Osteocyte (in vitro differentiated cells): ENCODE data around the gene MRPL4. TPM values are rescaled to one million over a fixed set of nuclear protein-coding genes. Genes with fewer than 3 reads are reported as not detected.
A peak's percentile ranks its signal among the peaks of the same experiment; 100 is the strongest.

Experiments used
- DNase-seq: peaks from one replicate; pipeline ENCODE4 v3.0.0; 2021; ENCODE audit warnings: mixed read lengths; ENCODE audit not compliant: unreplicated experiment; ENCODE audit errors: extremely low spot score
- H3K27ac Mint-ChIP-seq: one replicate; pipeline ENCODE4 v1.8.0; 2021; ENCODE audit warnings: mild to moderate bottlenecking, mixed read lengths; ENCODE audit not compliant: unreplicated experiment
- H3K27me3 Mint-ChIP-seq: one replicate; pipeline ENCODE4 v1.8.0; 2021; ENCODE audit warnings: mixed read lengths; ENCODE audit not compliant: unreplicated experiment
- H3K36me3 Mint-ChIP-seq: one replicate; pipeline ENCODE4 v1.8.0; 2021; ENCODE audit warnings: mixed read lengths; ENCODE audit not compliant: unreplicated experiment
- H3K4me1 Mint-ChIP-seq: one replicate; pipeline ENCODE4 v1.8.0; 2021; ENCODE audit warnings: mixed read lengths; ENCODE audit not compliant: unreplicated experiment
- H3K4me3 Mint-ChIP-seq: one replicate; pipeline ENCODE4 v1.8.0; 2021; ENCODE audit warnings: mild to moderate bottlenecking, moderate library complexity, mixed read lengths; ENCODE audit not compliant: unreplicated experiment
- H3K9me3 Mint-ChIP-seq: one replicate; pipeline ENCODE4 v1.8.0; 2021; ENCODE audit warnings: mixed read lengths; ENCODE audit not compliant: unreplicated experiment
- total RNA-seq: library from RNA; stranded (reverse); gene quantifications from 2 replicates; pipeline ENCODE4 v1.2.1, GENCODE V29; 2021
- TF ChIP-seq, protein P1 (sequence below): fragments of 200-600 bp; sonication (generic); IDR thresholded peaks from 2 replicates; pipeline ENCODE4 v1.5.0; 2021; ENCODE audit warnings: antibody characterized with exemption, mild to moderate bottlenecking, moderate library complexity

Gene MRPL4
- total RNA-seq, 1 donor from 2014 or later: 57.0 TPM

DNA sequence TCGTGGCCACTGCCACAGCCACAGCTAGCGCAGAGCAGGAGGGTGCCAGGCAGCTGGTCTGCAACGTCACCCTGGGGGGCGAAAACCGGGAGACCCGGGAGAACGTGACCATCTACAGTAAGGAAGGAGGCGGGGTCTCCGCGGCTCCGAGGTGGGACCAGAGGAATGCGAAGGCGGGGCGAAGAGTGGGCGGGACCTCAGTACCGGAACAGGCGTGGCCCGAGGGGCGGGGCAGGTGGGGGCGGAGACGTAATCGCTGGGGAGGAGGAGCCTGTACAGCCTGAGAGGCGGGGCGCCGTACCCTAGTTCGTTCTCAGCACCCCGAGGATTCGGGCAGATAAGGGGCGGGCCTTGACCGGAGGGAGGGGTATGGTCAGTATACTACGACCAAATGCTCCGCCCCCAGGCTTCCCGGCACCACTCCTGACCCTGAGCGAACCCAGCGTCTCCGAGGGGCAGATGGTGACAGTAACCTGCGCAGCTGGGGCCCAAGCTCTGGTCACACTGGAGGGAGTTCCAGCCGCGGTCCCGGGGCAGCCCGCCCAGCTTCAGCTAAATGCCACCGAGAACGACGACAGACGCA lies 40.3 kb downstream of the MRPL4 start:
- no peak overlapping the region for H3K27ac Mint-ChIP-seq
- TF ChIP-seq, protein P1, sequence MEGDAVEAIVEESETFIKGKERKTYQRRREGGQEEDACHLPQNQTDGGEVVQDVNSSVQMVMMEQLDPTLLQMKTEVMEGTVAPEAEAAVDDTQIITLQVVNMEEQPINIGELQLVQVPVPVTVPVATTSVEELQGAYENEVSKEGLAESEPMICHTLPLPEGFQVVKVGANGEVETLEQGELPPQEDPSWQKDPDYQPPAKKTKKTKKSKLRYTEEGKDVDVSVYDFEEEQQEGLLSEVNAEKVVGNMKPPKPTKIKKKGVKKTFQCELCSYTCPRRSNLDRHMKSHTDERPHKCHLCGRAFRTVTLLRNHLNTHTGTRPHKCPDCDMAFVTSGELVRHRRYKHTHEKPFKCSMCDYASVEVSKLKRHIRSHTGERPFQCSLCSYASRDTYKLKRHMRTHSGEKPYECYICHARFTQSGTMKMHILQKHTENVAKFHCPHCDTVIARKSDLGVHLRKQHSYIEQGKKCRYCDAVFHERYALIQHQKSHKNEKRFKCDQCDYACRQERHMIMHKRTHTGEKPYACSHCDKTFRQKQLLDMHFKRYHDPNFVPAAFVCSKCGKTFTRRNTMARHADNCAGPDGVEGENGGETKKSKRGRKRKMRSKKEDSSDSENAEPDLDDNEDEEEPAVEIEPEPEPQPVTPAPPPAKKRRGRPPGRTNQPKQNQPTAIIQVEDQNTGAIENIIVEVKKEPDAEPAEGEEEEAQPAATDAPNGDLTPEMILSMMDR: no peak
- peaks cover 72% of the 10 kb centered on the region for H3K27me3 Mint-ChIP-seq
- H3K36me3 Mint-ChIP-seq: peaks cover 2% of the 10 kb centered on the region
- H3K9me3 Mint-ChIP-seq: no peaks in the 10 kb centered on the region
- H3K4me3 Mint-ChIP-seq: peak overlapping the region; percentile 72
- peaks cover 49% of the 10 kb centered on the region for H3K4me1 Mint-ChIP-seq
- DNase-seq: peak; percentile 88

DNA sequence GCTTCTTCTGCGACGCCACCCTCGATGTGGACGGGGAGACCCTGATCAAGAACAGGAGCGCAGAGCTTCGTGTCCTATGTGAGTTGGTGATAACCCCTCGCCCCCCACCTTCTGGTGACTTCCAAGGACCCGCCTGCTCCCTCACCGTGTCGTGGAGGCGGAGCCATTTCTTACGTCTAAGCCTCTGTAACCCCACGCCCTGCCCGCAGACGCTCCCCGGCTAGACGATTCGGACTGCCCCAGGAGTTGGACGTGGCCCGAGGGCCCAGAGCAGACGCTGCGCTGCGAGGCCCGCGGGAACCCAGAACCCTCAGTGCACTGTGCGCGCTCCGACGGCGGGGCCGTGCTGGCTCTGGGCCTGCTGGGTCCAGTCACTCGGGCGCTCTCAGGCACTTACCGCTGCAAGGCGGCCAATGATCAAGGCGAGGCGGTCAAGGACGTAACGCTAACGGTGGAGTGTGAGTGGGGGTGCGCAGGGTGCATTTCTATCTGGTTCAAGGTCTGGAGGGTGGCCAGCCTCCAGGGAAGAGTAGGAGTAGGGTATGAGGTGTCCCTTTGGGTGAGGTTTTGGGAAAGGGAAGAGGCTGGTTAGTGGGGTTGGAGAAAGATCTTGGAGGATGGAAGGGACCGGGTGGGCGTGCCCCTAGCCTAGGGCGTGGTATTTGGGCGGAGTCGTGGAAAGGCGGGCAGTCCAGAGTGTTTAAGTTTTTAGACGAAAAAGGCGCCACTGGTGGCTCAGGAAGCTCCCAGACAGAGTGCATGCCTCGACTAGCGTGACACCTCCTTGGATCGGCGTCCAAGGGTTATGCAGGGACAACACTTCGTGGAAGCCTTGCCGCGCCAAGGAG lies 41.0 kb downstream of the MRPL4 start:
- peak; percentile 84 for DNase-seq
- TF ChIP-seq, protein P1: no peak
- peaks cover 69% of the 10 kb centered on the region for H3K27me3 Mint-ChIP-seq
- H3K36me3 Mint-ChIP-seq: peaks cover 2% of the 10 kb centered on the region
- no peaks in the 10 kb centered on the region for H3K9me3 Mint-ChIP-seq
- peaks cover 49% of the 10 kb centered on the region for H3K4me1 Mint-ChIP-seq
- H3K27ac Mint-ChIP-seq: no peak overlapping the region
- H3K4me3 Mint-ChIP-seq: peak overlapping the region; percentile 72

DNA sequence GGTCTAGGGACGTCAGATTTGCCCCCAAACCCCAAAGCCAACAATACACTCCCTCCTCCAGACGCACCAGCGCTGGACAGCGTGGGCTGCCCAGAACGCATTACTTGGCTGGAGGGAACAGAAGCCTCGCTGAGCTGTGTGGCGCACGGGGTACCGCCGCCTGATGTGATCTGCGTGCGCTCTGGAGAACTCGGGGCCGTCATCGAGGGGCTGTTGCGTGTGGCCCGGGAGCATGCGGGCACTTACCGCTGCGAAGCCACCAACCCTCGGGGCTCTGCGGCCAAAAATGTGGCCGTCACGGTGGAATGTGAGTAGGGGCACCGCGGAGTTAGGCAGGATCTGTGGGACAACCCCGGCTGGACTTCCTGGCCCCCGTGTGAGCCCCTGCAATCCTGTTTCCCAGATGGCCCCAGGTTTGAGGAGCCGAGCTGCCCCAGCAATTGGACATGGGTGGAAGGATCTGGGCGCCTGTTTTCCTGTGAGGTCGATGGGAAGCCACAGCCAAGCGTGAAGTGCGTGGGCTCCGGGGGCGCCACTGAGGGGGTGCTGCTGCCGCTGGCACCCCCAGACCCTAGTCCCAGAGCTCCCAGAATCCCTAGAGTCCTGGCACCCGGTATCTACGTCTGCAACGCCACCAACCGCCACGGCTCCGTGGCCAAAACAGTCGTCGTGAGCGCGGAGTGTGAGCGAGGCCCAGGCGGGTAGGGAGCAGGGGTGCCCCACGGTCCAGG lies 41.8 kb downstream of the MRPL4 start:
- no peak for DNase-seq

DNA sequence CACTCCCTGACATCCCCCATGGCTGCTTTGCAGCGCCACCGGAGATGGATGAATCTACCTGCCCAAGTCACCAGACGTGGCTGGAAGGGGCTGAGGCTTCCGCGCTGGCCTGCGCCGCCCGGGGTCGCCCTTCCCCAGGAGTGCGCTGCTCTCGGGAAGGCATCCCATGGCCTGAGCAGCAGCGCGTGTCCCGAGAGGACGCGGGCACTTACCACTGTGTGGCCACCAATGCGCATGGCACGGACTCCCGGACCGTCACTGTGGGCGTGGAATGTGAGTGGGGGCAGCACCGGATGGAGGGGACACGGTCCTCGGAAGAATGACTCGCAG lies 42.3 kb downstream of the MRPL4 start:
- H3K4me1 Mint-ChIP-seq: peaks cover 40% of the 10 kb centered on the region
- DNase-seq: peak; percentile 83
- TF ChIP-seq, protein P1: no peak
- no peaks in the 10 kb centered on the region for H3K9me3 Mint-ChIP-seq
- no peak overlapping the region for H3K4me3 Mint-ChIP-seq
- peaks cover 2% of the 10 kb centered on the region for H3K36me3 Mint-ChIP-seq
- no peak overlapping the region for H3K27ac Mint-ChIP-seq
- H3K27me3 Mint-ChIP-seq: peaks cover 61% of the 10 kb centered on the region

More for the DNA sequence above, 41.8 kb downstream of the MRPL4 start:
- Mint-ChIP-seq H3K9me3 (no peaks in the 10 kb centered on the region), H3K4me1 (peaks cover 45% of the 10 kb centered on the region), H3K27ac (no peak overlapping the region), H3K4me3 (no peak overlapping the region), H3K27me3 (peaks cover 63% of the 10 kb centered on the region), H3K36me3 (peaks cover 2% of the 10 kb centered on the region)
- TF ChIP-seq, protein P1: no peak
